GM11168 (cell line): ENCODE results near the gene SND1.

ENCODE experiments used
- in situ Hi-C: fragments of 300-500 bp; cut with MboI; formaldehyde crosslinking; loops from one replicate; pipeline ENCODE4 v1.12.0; 2022; ENCODE audit warnings: low sequenced_read_pairs; ENCODE audit not compliant: unreplicated experiment

SND1 gene

DNA sequence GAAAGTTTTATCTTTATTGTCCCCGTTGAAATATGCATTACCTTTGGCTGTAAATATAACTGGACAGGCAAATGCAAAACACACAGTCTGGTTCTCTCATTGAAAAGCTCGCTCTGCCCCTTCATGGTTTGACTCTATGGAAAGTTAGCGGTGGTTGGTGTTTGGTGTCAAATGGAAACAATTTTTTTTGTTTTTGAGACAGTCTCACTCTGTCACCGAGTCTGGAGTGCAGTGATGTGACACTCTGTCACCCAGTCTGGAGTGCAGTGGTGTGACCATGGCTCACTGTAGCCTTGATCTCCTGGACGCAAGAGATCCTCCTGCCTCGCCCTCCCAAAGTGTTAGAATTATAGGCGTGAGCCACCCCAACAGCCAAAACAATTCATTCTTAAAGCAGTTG is 229.6 kb downstream of the SND1 start:
- in situ Hi-C loops: no loop called here

DNA sequence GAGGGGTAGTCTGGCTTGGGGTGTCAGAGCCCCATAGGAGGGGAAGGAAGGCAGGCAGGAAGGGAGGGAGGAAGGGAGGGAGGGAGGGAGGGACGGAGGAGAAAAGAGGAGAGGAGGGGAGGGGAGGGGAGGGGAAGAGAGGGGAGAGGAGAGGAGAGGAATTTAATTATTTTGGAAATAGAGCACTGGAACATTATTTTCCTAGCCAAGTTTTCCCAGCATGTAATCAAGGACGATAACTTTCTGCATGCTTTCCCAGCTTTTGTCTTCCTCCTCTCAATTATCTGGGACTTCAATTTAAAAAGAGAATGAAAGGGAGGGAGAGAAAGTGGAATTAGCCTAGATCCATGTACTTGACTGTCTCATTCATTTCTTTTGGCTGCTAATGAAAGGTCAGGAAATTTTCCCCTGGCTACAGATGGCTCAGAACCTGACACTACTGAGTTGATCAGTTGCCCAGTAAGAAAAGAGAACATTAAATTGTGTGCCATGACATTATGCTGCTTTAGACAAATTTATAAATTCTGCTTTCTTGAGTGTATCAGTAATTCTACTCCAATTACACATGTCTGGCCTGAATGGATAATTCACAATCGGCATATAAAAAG is 230.4 kb downstream of the SND1 start:
- in situ Hi-C loops: no loop called here

DNA sequence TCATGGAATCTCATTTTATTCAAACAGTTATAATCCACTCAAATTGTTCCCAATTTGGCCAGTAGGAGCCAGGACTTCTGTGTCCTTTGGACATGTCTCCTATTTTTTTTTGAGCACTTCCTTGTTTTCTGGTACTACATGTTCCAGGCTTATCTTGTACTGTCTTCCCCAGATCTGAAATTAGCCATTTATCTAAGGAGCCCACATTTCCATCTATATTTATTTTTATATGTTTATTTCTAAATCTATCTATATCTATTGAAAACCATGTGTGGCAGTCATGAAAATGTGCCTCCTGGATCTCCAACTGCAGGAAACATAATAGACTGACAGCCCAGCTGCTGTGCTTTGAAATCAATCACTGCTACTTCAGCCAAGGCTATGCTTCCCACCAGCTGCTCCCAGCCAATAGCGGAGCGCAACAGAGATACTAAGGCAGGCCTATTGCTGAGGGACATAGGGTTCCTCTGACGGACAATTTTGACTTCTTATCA is 232.1 kb downstream of the SND1 start:
- in situ Hi-C loops: no loop called here

DNA sequence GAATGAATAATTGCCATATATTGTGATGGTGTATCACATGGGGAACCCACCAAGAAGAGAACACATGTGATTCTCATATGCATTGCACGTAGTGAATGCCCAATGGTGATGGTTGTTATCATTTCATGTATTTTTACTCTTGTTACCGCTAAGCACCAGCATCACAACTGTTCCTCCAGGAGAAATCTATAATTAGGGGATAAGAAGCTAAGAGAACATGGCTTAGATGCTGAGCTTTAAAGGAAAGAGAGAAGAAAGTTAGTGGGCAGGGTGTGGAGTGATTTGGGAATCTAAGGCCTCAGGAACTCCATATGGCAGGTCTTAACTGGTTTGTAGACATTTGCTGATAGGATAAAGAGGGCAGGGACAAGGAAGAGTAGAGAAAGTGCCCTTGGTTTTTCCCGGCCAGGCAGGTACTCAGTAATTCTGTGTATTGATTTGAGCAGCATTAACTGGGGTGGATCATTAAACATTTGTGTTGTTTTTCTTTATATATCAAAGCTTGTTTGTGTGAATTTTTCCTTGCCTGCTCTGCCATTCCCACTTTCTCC is 233.3 kb downstream of the SND1 start:
- in situ Hi-C loops: no loop called here

DNA sequence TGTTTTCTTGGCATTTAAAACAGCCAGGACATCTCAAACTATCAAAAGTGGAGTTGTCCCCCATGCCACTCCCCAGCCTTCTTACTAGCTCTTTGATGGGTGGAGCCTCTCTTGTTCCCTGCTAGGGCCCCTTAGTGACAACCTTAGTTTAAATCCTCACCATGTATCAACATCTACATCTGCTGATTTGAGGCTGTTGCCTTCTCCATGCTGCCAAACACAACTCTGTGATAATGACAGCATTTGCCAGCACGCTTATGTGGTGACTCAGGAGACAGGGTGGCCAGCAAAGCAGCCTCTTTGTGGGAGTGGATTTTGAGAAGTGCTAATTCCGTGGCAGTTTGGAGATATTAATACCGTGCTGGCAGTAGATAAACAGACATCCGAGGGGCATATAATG is 233.8 kb downstream of the SND1 start:
- in situ Hi-C loops: no loop called here

DNA sequence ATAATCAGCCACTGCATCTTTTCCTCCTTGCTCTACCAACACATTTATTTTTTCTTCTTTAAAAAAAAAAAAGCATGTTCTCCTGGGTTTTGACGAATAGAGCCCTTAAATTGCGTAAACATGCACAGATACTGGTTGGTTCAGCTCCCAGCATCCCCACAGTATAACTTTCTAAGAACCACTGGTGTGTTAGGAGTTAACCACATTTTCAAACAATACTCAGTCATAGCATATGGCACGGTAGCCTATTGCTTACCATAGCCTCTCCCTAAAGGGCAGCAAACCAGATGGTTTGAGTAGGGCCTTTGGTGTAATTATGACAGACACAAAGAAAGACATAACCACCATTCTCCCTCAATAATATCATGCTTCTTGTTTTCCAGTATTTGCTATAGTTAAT is 234.3 kb downstream of the SND1 start:
- in situ Hi-C loops: no loop called here

DNA sequence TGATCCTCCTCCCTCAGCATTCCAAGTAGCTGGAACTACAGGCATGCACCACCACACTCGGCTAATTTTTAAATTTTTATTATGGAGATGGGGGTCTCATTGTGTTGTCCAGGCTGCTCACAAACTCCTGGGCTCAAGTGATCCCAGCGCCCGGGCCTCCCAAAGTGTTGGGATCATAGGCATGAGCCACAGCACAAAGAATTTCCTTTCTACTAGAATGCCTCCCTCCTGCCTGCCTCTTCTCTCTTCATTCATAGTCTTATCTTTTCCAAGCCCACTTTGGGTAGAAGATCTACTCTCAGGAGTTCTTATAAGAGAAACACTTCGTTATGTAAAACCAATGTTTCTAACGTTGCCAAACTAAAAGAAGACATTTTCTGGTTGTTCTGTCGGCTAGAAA is 235.1 kb downstream of the SND1 start:
- in situ Hi-C loops: no loop called here

DNA sequence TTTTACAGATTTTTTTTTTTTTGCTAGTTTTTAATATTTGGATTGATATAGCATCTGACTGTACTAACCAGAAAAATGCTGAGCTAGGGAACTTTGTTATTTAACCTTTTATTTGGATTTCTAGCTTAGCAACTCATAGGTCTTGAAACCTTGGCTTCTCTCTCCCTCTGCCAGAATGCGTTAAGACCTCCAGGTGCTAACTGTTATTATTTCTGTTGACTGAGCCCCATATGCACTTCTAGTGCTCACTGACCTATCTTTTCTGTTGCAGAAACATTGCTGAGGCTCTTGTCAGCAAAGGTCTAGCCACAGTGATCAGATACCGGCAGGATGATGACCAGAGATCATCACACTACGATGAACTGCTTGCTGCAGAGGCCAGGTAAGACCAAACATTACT is 235.6 kb downstream of the SND1 start:
- in situ Hi-C loops: no loop called here

DNA sequence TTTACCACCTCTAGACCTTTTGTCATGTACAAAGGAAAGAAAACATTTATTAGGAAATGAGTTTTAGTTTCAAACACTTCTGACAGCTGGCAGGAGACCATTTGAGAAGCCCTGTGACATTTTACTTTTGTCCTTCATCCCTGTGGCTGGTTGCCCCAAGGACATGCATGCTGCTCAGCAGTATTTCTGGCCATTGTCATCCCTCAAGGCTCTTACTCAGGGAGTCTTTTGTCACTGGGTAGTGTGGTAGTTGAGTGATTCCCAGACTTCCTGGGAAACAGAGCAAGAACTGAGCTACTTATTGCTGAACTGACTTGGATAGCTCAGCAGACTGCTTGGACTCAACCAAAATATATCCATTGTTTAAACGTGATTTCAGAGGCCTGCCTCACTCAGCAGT is 236.4 kb downstream of the SND1 start:
- in situ Hi-C loops: no loop called here

DNA sequence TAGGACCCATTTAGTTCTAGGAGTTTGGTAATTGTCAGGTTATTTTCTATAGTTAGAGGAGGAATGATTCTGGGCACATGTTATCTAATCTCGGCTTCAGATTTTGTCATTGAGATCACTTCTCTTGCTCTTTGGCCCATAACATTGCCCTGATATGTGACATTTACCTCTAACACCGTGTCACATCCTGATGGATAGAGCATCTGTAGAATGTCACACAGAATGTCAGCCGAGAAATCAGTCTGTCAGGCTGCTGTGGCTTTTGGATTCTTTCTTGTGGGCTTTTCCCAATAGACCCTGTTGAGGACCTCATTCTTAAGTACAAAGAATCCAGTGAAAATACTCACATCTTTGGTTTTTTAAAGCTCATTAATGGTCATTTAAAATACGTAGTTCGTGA is 236.8 kb downstream of the SND1 start:
- in situ Hi-C loops: no loop called here

DNA sequence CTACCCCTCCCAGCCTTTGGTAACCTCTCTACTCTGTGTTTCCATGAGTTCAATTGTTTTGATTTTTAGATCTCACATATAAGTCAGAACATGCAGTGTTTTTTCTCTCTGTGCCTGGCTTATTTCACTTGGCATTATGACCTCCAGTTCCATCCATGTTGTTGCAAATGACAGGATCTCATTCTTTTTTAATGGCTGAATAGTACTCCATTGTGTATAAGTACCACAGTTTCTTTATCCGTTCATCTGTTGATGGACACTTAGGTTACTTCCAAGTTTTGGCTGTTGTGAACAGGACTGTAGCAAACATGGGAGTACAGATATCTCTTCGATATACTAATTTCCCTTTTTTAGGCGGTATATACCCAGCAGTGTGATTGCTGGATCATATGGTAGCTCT is 237.7 kb downstream of the SND1 start:
- in situ Hi-C loops: no loop called here

DNA sequence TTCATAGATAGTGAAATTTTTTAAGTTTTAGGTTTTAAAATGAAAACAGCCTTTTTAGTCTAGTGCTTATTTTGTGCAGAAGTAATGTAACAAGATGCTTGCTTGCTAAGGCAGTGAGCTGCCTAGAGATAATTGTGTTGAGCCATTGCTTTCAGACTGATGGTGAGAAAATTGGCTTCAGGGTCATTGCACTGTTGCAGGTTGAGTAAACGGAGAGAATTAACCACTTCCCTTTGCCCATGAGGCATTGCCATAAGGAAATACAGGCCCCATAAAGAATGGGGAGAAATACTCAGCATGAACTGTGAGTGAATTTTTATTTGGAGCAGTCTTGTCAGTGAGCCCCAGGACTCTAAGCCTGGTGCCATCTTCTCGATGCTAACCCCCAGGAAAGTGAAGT is 238.7 kb downstream of the SND1 start:
- in situ Hi-C loops: no loop called here

DNA sequence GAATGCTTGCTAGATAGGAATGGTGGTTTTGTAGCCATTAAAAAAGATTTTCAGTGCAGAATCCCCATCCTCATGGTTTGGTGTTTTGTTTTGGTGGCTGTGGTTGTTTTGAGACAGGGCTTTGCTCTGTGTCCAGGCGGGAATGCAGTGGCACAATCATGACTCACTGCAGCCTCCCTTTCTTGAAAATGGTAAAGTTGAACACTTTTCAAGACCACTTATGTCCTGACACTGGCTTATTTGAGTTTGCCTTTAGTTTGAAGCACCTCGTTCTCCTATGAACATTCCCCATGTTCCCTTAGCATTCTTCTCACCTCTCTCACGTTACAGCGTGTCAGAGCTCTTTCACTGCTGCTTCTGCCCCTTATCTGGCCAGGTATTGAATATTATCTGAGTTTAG is 239.2 kb downstream of the SND1 start:
- in situ Hi-C loops: no loop called here

DNA sequence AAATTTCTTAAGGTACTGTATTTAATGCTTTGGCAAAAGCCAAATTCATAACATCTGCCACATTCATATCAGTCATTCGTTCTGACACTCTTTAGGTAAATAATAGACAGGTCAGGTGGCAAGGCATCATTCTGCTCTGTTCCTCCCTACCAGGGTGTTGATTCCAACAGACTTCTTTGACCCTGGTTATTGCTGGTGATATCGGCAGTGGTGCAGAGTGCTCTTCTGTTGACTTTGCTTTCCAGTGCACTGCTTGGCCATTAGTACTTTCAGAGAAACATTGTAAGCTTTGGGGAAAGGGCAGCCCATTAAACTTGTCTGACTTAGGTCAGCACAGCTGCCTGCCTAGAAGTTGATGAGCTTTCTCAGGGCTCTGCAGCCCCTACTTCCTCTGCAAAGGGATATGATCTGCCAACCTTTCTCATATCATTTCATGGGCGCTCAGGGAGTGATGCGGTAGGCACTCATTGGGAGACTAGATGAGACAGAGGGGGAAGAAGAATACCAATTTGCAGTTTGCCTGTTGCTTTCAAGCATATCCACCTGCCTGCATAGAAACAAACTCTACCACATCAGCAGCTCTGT is 240.0 kb downstream of the SND1 start:
- in situ Hi-C loops: no loop called here

DNA sequence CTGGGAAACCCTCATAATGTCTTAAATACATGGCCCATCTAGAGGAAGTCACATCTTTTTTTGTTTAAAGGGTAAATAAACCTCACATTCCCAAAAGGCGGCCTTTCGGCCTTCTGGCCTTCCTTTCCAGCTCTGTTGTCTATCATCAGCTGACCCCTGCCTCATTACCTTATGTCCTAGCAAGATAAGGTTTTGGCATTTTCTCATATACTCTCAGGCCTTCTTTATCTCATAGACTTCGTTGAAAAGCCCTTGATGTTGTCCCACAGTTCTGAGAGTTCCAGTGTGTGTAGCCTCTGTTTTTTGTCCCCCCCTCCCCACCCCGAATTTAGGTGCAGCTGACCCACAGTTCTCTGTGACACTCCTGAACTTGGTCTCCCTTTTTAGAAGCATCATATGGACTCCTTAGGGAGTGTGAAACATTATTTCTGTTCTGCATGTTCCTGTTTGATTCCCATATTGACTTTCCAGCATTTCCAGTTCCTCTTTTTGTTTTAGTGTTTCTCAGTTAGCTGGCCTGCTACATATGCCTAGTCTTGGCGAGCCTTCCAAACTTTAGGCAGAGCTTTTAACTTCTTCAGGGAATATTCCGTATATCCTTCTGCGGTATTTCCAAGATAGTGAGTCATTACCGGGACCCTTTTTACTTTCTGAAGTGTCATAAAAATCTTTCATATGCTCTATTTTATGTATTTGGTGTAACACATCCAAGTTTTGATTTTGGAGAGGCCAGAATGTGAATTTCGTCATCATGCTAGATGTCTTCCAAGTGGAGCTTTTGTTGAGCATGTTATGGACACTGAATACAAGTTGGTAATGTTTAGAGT is 240.7 kb downstream of the SND1 start:
- in situ Hi-C loops: no loop called here

DNA sequence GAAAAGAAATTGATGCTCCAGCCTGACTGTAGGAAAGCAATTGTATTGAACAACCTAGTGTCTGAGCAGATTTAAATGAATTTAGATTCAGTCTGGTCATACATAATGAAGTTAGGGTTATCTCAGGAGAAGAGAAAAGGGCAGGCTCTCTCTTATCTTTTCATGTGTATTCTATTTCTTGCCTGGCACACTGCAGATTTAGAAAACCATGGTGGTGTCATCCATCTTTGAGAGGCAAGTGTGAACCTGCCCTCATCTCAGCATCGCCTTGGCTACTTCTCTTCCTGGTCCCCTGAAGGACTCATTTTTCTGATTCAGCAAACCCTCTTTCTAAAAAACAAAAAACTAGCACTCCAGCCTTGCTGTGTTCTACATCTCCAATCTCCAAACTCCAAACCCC is 241.6 kb downstream of the SND1 start:
- in situ Hi-C loops: no loop called here

DNA sequence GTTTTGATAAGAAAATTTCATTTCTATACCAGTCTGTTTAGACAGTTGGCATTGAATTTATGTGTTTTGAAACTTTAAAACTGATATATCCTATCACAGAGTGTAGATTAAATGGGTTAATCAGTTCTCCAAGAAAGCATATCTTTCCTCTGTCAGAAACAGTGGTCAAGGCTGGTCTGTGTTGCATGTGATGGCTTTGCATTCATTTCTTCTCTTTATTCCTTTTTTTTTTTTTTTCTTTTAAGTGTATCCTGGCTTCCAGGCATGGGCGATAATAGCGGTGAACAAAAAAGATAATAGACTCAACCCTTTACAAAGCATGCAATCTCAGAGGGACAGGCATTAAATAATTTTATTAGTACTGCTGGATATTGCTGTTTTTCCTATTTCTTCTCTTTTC is 242.6 kb downstream of the SND1 start:
- in situ Hi-C loops: no loop called here

DNA sequence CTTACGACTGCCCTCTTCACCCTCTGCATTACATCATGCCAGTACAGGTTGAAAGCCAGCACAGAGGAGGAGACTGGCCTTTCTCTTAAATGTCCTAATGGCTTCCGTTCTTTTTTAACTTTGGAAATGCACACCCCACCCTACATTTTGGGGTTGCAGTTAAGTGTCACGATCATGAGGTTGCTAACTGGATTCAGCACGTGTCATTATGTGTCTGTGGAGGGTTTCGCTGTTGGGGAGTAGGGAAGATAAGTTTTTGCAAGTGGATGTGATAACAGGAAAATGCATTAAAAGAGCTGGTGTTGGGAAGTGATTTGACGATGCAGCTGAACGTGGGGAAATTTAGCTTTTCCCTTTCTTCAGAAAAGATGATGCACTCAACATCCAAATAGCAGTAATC is 243.4 kb downstream of the SND1 start:
- in situ Hi-C loops: no loop called here

DNA sequence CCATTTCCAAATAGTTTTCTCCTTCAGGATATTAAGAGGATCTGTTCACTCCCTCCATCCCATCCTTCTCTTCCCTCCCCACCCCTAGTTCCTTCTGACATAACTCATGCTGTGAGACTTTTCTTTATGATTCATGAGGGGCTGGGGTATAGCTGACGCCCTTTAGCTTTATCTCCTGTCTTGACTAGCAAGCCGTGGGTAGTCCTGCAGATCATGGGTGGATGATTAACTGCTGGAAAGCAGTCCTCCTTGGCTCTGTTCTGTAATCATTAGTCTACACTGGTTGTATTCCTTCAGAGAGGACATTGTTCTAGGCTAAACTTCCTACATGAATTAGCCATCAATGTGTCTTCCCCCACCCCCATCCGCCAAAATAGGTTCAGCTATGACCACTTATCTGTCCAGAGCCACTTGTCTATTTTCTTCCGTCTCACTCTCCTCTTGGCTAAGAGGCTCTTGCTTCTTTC is 243.9 kb downstream of the SND1 start:
- in situ Hi-C loops: no loop called here

DNA sequence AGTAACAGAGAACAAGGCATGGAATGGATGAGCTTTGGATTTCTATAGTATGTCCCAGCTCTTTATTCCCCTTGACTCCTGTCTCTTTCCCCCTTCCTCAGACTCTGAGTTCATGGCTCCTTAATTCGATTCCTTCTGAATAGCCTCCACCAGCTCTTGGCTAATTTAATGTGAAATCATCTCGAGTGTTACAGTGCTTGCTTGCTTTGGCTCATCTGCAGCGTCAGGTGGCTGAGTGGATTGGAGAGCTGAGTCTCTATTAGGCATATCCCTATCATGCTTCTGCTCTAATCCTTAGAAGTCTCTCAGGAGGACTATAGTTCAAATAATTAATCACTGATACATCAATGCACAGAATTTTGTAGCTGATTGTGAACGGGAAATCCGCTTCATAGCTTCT is 244.7 kb downstream of the SND1 start:
- in situ Hi-C loops: no loop called here
